Measurements from ENCODE around the gene MTFR2. TPM values are rescaled to one million over a fixed set of nuclear protein-coding genes. Genes with fewer than 3 reads are reported as not detected.

The MTFR2 gene
- total and polyA plus RNA-seq, 2 experiments from 2014 or later = 7.4 to 13.5 TPM

GRCh38 chr6:136201732-136202131 is 48.4 kb downstream of the MTFR2 start (continued):
- TF ChIP-seq, protein P1, sequence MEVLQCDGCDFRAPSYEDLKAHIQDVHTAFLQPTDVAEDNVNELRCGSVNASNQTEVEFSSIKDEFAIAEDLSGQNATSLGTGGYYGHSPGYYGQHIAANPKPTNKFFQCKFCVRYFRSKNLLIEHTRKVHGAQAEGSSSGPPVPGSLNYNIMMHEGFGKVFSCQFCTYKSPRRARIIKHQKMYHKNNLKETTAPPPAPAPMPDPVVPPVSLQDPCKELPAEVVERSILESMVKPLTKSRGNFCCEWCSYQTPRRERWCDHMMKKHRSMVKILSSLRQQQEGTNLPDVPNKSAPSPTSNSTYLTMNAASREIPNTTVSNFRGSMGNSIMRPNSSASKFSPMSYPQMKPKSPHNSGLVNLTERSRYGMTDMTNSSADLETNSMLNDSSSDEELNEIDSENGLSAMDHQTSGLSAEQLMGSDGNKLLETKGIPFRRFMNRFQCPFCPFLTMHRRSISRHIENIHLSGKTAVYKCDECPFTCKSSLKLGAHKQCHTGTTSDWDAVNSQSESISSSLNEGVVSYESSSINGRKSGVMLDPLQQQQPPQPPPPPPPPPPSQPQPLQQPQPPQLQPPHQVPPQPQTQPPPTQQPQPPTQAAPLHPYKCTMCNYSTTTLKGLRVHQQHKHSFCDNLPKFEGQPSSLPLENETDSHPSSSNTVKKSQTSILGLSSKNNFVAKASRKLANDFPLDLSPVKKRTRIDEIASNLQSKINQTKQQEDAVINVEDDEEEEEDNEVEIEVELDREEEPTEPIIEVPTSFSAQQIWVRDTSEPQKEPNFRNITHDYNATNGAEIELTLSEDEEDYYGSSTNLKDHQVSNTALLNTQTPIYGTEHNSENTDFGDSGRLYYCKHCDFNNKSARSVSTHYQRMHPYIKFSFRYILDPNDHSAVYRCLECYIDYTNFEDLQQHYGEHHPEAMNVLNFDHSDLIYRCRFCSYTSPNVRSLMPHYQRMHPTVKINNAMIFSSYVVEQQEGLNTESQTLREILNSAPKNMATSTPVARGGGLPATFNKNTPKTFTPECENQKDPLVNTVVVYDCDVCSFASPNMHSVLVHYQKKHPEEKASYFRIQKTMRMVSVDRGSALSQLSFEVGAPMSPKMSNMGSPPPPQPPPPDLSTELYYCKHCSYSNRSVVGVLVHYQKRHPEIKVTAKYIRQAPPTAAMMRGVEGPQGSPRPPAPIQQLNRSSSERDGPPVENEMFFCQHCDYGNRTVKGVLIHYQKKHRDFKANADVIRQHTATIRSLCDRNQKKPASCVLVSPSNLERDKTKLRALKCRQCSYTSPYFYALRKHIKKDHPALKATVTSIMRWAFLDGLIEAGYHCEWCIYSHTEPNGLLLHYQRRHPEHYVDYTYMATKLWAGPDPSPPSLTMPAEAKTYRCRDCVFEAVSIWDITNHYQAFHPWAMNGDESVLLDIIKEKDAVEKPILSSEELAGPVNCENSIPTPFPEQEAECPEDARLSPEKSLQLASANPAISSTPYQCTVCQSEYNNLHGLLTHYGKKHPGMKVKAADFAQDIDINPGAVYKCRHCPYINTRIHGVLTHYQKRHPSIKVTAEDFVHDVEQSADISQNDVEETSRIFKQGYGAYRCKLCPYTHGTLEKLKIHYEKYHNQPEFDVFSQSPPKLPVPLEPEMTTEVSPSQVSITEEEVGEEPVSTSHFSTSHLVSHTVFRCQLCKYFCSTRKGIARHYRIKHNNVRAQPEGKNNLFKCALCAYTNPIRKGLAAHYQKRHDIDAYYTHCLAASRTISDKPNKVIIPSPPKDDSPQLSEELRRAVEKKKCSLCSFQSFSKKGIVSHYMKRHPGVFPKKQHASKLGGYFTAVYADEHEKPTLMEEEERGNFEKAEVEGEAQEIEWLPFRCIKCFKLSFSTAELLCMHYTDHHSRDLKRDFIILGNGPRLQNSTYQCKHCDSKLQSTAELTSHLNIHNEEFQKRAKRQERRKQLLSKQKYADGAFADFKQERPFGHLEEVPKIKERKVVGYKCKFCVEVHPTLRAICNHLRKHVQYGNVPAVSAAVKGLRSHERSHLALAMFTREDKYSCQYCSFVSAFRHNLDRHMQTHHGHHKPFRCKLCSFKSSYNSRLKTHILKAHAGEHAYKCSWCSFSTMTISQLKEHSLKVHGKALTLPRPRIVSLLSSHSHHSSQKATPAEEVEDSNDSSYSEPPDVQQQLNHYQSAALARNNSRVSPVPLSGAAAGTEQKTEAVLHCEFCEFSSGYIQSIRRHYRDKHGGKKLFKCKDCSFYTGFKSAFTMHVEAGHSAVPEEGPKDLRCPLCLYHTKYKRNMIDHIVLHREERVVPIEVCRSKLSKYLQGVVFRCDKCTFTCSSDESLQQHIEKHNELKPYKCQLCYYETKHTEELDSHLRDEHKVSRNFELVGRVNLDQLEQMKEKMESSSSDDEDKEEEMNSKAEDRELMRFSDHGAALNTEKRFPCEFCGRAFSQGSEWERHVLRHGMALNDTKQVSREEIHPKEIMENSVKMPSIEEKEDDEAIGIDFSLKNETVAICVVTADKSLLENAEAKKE (CRISPR knock-in tag; IDR thresholded peaks at IDR 0.05) = no peak
- no peak for TF ChIP-seq JUNB (IDR thresholded peaks at IDR 0.05; ENCODE audit: unreplicated experiment)

- no peaks in the 10 kb centered on the region for H3K9me3 Mint-ChIP-seq
- Histone ChIP-seq H3F3A (replicated peaks; ENCODE audit: low read depth) (no peaks in the 10 kb centered on the region), H3K4me2 (no peak overlapping the region), H4K20me1 (replicated peaks; ENCODE audit: insufficient read depth) (no peaks in the 10 kb centered on the region), H3K27ac (ENCODE audit: low read depth) (no peak overlapping the region), H3K79me2 (replicated peaks; ENCODE audit: insufficient read depth) (no peaks in the 10 kb centered on the region), H3K9me2 (ENCODE audit: insufficient read depth) (no peaks in the 10 kb centered on the region), H3K4me3 (no peak overlapping the region), H3K27me3 (ENCODE audit: insufficient read depth) (no peaks in the 10 kb centered on the region), H2AFZ (no peak overlapping the region), H3K4me1 (ENCODE audit: insufficient read depth) (no peaks in the 10 kb centered on the region), H3K36me3 (ENCODE audit: insufficient read depth) (no peaks in the 10 kb centered on the region)
- ATAC-seq (no peak), DNase-seq (ENCODE audit: low spot score) (no peak)
- no peak for TF ChIP-seq ZNF331 (CRISPR knock-in tag; IDR thresholded peaks at IDR 0.05; ENCODE audit: low read depth)
- no peaks in the 10 kb centered on the region for H3K27me3 Mint-ChIP-seq (ENCODE audit: insufficient read depth, low read depth, poor library complexity)
- H3K4me3 Mint-ChIP-seq = no peak overlapping the region
- no peaks in the 10 kb centered on the region for H3K4me1 Mint-ChIP-seq
- no peaks in the 10 kb centered on the region for H3K36me3 Mint-ChIP-seq (ENCODE audit: low read depth)
- H3K27ac Mint-ChIP-seq = no peak overlapping the region
Observed at GRCh38 chr6:136192902-136193301, 57.2 kb downstream of the MTFR2 start.

DNA sequence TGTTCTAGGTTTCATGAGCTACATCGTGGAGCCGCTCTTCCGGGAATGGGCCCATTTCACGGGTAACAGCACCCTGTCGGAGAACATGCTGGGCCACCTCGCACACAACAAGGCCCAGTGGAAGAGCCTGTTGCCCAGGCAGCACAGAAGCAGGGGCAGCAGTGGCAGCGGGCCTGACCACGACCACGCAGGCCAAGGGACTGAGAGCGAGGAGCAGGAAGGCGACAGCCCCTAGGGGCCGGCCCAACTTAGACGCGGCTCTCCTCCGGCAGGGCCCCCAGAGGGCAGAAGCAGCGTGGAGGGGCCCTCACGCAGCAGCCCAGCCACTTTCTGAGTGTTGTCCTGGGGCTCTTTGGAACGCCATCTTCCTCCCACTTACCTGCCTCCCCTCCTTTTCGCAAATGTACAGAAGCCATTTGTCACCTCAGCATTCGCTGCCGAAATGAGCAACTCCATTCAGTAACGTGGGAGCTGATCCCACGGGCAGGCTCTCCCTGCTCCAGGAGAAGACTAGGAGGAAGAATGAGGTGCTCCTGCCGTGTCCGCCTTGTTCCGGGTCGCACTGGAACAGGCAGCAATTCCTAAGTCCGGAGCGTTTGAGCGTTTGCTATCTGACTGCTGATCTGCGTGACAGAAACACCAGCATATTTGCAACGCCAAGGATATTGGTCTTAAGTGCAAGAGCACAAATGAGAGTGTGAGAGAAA is 58.4 kb downstream of the MTFR2 start:
- H3K27ac ChIP-seq (ENCODE audit: low read depth) = no peak overlapping the region
- no peaks in the 10 kb centered on the region for H3K4me1 ChIP-seq (ENCODE audit: insufficient read depth)
- ATAC-seq (peak; percentile 88), DNase-seq (ENCODE audit: low spot score) (peak; percentile 36)
- no peaks in the 10 kb centered on the region for H3K4me1 Mint-ChIP-seq
- peak overlapping the region; percentile 81; the same call in 1 of the 2 replicates for H2AFZ ChIP-seq
- no peaks in the 10 kb centered on the region for H3F3A ChIP-seq (replicated peaks; ENCODE audit: low read depth)
- H3K9me2 ChIP-seq (ENCODE audit: insufficient read depth) = no peaks in the 10 kb centered on the region
- no peaks in the 10 kb centered on the region; the same call in 2 of the 3 replicates for H3K9me3 Mint-ChIP-seq
- no peak overlapping the region for H3K27ac Mint-ChIP-seq
- H3K4me3 Mint-ChIP-seq = no peak overlapping the region
- H3K79me2 ChIP-seq (replicated peaks; ENCODE audit: insufficient read depth) = no peaks in the 10 kb centered on the region
- H4K20me1 ChIP-seq (replicated peaks; ENCODE audit: insufficient read depth) = no peaks in the 10 kb centered on the region
- H3K4me2 ChIP-seq = no peak overlapping the region
- no peaks in the 10 kb centered on the region for H3K36me3 ChIP-seq (ENCODE audit: insufficient read depth)
- H3K27me3 Mint-ChIP-seq (ENCODE audit: insufficient read depth, low read depth, poor library complexity) = peaks cover 2% of the 10 kb centered on the region
- no peaks in the 10 kb centered on the region for H3K27me3 ChIP-seq (ENCODE audit: insufficient read depth)
- no peaks in the 10 kb centered on the region for H3K36me3 Mint-ChIP-seq (ENCODE audit: low read depth)
- no peak overlapping the region for H3K4me3 ChIP-seq
- TF ChIP-seq ZNF331 (CRISPR knock-in tag; IDR thresholded peaks at IDR 0.05; ENCODE audit: low read depth) (no peak), EZH2 (IDR thresholded peaks at IDR 0.05; ENCODE audit: low read depth, unreplicated experiment) (no peak), EZH2phosphoT487 (IDR thresholded peaks at IDR 0.05; ENCODE audit: unreplicated experiment) (no peak), CTCF (conservative IDR thresholded peaks at IDR 0.05; ENCODE audit: low read depth in 2 of 2) (no peak)
